Left cardiac atrium (tissue), 4 donors: ENCODE results near the gene TMPRSS4. TPM values are rescaled to one million over a fixed set of nuclear protein-coding genes. Genes with fewer than 3 reads are reported as not detected.

ENCODE experiments used
- ATAC-seq, 2 donors: fragments of 200-7000 bp; cut with Tn5 transposase; one replicate each; pipeline ENCODE4 v1.9.1; 2020; ENCODE audit warnings: mild to moderate bottlenecking in 2 of 2, moderate library complexity in 2 of 2
- DNase-seq: peaks from one replicate; pipeline ENCODE4 v3.0.0-alpha.2; 2020
- intact Hi-C, 2 donors: fragments of 100-400 bp; cut with DNase I; formaldehyde crosslinking; loops; one replicate each; pipeline versions ENCODE4 v1.14.1 to v1.15.1; 2022 to 2023
- total RNA-seq, 2 donors: library from RNA; stranded (reverse); fragmentation: NEBNext Ultra II Directional; extraction: Animal tissue kit (Norgen Biotek cat#: 25700); gene quantifications; one replicate each; pipeline ENCODE4 v1.2.1, GENCODE V29; 2021
- donor health status: DM: no; HTN: yes; CAD: no.
- donor health status: DM: no; HTN: yes; CAD: no; lungs with severe emphysema.
- donor health status: DM: yes; HTN: yes; CAD: no.
- donor health status: Dilated cardiomyopathy.

The TMPRSS4 gene
- total RNA-seq, 2 donors from 2014 or later = not detected

- DNase-seq = no peak
- intact Hi-C loops = no loop called here
- ATAC-seq = no peak
Measured at GRCh38 chr11:118124929-118125535, 48.2 kb downstream of the TMPRSS4 start.

- intact Hi-C loops = no loop called here
- no peak for ATAC-seq
- DNase-seq = no peak
Measured at GRCh38 chr11:118126082-118126838, 49.4 kb downstream of the TMPRSS4 start.

DNA sequence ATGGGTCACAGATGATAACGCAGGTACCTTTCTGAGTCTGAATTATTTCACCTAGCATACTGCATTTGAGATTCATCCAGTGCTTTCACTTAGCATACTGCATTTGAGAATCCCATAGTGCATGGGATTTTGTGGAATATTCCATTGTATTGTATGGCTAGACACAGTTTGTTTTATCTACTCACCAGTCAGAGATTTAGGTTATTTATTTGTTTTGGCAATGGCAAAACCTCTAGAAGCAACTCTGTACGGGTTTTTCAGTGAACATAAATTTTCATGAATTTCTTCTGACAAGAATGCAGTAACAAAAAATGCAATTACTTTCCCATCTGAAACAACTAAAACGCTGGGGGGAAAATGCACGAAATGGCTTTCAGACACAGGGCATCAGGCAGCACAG, 51.4 kb downstream of the TMPRSS4 start:
- intact Hi-C loops = no loop called here

GRCh38 chr11:118128721-118129470, 52.0 kb downstream of the TMPRSS4 start:
- ATAC-seq (peak in 1 of 2 donors; percentile 45), DNase-seq (no peak)
- intact Hi-C loops = no loop called here

More for the DNA sequence above, 51.4 kb downstream of the TMPRSS4 start:
- DNase-seq (no peak), ATAC-seq (no peak)

GRCh38 chr11:118129471-118130172, 52.7 kb downstream of the TMPRSS4 start:
- ATAC-seq (peak in 1 of 2 donors; percentile 72), DNase-seq (no peak)
- intact Hi-C loops = no loop called here

- ATAC-seq (no peak), DNase-seq (no peak)
- intact Hi-C loops = no loop called here
Measured at GRCh38 chr11:118132385-118133151, 55.7 kb downstream of the TMPRSS4 start.

DNA sequence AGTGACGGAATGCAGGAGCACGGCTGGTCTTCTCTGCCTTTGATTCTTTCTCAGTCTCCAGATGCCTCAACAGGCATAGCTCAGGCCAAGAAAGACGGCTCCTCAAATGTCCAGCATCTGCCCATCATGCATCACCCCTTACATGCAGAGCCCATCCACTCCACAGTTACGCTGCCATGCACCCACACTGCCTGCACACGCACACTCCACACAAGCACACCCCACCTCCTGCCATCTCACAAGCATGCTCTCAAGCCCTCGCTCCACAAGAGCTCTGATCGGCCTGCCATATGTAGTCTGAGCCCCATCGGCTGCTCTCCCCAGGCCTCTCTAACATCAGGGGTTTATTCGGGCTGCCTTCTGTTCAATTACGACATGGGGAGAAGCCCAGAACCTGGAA, 56.9 kb downstream of the TMPRSS4 start:
- no peak for DNase-seq
- no peak for ATAC-seq
- intact Hi-C loops = no loop called here

DNA sequence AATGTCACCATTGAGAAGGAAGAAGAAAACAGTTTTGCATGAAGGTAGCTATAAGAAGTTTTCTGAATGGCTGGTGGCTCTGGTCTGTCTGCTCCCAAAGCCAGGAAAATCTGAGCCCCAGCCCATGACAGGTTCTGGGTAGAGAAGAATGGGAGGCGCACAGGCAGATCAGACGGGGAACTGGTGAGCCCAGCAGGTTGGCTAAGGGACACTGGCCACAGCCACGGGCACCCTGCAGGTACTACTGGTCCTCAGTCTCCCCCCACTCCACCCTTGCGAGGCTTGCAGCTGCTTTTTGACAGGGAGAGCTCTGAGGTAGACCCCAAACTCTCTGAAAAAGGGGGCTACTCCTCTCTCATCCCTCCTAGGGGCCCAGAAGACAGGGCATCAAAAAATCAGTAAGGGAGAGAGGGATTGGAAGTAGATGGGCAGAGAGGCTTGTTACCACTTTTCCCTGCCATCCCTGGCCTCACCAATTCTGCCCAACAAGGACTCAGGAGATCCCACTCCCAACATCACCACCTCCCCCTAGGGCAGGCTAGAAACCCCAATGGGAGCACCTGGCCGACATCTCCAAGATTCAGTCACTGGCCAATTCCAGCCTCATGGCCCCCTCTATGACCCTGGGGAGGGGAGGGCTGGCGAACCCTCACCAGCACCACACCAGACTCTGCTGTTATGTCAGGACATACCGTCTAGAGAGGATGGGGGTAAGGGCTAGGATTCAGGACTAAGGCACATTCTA, 58.3 kb downstream of the TMPRSS4 start:
- DNase-seq (no peak), ATAC-seq (no peak)
- intact Hi-C loops = no loop called here

- ATAC-seq (no peak), DNase-seq (no peak)
- intact Hi-C loops = no loop called here
Measured at GRCh38 chr11:118135796-118136165, 58.9 kb downstream of the TMPRSS4 start.

GRCh38 chr11:118136341-118136740, 59.5 kb downstream of the TMPRSS4 start:
- DNase-seq = no peak

DNA sequence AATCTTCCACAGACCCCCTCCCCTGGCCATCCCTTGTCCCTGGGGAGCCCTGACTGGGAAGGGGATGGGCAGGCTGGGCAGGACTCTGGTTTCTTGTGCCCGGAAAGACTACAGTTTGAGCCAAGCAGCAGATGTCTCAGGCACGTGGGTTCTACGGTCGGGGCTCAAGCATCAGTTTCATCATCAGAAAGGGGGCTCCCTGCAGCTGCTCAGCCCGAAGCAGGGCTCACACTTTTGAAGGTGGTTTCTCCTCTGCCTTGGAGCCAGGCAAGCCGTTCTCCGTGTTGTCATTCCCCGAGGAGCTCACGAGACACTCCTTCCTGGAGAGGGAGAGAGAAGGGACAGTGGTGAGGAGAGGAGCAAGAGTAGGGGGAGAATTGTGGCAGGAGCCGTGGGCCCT, 59.9 kb downstream of the TMPRSS4 start:
- intact Hi-C loops = no loop called here
- ATAC-seq (no peak), DNase-seq (no peak)

More at GRCh38 chr11:118136341-118136740, 59.5 kb downstream of the TMPRSS4 start:
- intact Hi-C loops = no loop called here
- ATAC-seq = no peak

DNA sequence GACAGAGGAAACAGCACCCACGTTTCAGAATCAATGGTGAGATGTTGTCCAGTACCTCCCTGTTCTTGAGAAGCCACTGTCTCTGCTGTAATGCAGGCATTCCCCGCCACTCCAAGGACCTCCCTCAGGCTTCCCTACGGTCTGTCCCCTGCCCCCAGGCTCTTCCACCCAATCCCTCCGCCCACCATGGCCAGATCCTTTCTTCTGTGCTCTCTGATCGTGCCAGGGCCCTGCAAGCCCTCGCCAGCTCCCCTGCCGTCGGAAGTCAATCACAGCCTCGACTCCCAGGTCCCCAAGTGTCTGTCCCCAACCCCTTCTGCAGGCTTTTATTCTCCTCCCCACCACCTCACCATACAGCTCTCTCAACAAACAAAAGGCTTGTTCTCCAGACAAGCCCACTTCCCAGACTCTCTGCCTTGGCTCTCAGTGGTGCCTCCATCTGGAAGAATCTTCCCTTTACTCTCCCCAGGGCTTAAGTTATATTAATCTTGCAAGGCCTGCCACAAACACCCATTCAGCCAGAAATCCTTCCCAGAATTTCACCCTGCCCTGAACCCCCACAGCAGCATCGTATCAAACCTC, 62.1 kb downstream of the TMPRSS4 start:
- DNase-seq = no peak
- intact Hi-C loops = no loop called here
- no peak for ATAC-seq

- ATAC-seq = no peak
Measured at GRCh38 chr11:118139578-118139977, 62.7 kb downstream of the TMPRSS4 start.

GRCh38 chr11:118142081-118142480, 65.2 kb downstream of the TMPRSS4 start:
- intact Hi-C loops = no loop called here
- peak in 1 of 2 donors; percentile 51 for ATAC-seq
- no peak for DNase-seq

More at GRCh38 chr11:118139578-118139977, 62.7 kb downstream of the TMPRSS4 start:
- intact Hi-C loops = no loop called here
- DNase-seq = no peak

GRCh38 chr11:118142809-118143208, 65.9 kb downstream of the TMPRSS4 start:
- intact Hi-C loops = no loop called here

GRCh38 chr11:118143661-118144185, 66.8 kb downstream of the TMPRSS4 start:
- intact Hi-C loops = no loop called here
- DNase-seq = no peak
- no peak for ATAC-seq

More at GRCh38 chr11:118142809-118143208, 65.9 kb downstream of the TMPRSS4 start:
- DNase-seq (no peak), ATAC-seq (no peak)
